Retinal pigment epithelial cell (primary cell): ENCODE measurements around the gene GRID1.
"Not testable (repeated sequence)": the region's sequence is repeated elsewhere in the genome, so short reads cannot be mapped to it uniquely, and the experiment has no call there.

ENCODE experiments used
- DNase-seq: peaks from one replicate; pipeline ENCODE4 v3.0.0-alpha.2; 2010; ENCODE audit warnings: low read depth
- H3K4me3 ChIP-seq: 2 replicates; pipeline ENCODE4 v1.5.1; 2011; ENCODE audit warnings: mild to moderate bottlenecking, low read length, control low read depth, moderate library complexity
- TF ChIP-seq, protein P1 (sequence below): conservative IDR thresholded peaks from 2 replicates; pipeline ENCODE4 v1.5.1; 2011; ENCODE audit warnings: low read depth, low read length, control low read depth, inconsistent platforms

GRID1 gene

DNA sequence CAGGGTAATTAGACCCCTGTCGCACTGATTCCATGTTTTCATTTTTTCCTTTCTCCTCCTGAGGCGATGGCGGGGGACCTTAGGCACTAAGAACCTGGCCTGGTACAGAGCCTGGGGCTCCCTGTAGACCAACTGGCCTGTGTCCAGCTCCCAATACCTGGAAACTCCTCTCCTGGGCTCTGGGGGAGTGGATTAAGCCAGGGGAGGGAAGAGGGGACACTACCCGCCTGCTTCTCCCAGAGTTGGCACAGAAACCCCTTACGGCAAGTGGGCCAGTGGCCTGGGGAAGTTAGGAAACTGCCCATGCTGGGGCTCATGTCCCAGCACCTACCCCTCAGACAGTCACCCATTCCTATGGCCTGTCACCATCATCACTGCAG is 121.6 kb downstream of the GRID1 start:
- no peak overlapping the region for H3K4me3 ChIP-seq
- no peak for DNase-seq
- TF ChIP-seq, protein P1, sequence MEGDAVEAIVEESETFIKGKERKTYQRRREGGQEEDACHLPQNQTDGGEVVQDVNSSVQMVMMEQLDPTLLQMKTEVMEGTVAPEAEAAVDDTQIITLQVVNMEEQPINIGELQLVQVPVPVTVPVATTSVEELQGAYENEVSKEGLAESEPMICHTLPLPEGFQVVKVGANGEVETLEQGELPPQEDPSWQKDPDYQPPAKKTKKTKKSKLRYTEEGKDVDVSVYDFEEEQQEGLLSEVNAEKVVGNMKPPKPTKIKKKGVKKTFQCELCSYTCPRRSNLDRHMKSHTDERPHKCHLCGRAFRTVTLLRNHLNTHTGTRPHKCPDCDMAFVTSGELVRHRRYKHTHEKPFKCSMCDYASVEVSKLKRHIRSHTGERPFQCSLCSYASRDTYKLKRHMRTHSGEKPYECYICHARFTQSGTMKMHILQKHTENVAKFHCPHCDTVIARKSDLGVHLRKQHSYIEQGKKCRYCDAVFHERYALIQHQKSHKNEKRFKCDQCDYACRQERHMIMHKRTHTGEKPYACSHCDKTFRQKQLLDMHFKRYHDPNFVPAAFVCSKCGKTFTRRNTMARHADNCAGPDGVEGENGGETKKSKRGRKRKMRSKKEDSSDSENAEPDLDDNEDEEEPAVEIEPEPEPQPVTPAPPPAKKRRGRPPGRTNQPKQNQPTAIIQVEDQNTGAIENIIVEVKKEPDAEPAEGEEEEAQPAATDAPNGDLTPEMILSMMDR, result no peak

- no peak for DNase-seq
- no peak overlapping the region for H3K4me3 ChIP-seq
- TF ChIP-seq, protein P1, result no peak
Measured at GRCh38 chr10:86244297-86245014, 122.1 kb downstream of the GRID1 start.

GRCh38 chr10:86243651-86244155 is 122.9 kb downstream of the GRID1 start:
- DNase-seq, result no peak

DNA sequence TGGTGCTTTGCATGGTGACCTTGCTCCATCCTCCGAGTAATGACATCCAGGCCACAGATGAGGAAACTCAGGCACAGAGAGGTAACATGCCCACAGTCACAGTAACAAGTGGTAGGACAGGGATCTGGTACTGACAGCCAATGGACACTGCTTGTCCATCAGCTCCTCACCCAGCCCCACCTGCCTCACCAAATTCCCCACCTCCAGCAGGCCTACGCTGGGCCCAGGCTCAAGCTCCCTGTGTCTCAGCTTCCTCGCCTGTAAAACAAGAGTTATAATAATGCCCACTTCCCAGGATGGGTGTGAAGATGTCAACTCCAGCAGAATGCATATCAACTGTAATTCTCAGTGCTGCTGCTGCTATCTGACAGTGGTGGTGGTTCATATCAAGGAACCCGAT is 123.8 kb downstream of the GRID1 start:
- TF ChIP-seq, protein P1, result no peak
- no peak overlapping the region for H3K4me3 ChIP-seq
- no peak for DNase-seq

More at GRCh38 chr10:86243651-86244155, 122.9 kb downstream of the GRID1 start:
- TF ChIP-seq, protein P1, result no peak
- H3K4me3 ChIP-seq, result no peak overlapping the region

GRCh38 chr10:86238089-86238488 is 128.5 kb downstream of the GRID1 start:
- H3K4me3 ChIP-seq, DNase-seq: not testable (repeated sequence)

- no peak overlapping the region for H3K4me3 ChIP-seq
- TF ChIP-seq, protein P1, result no peak
- no peak for DNase-seq
Measured at GRCh38 chr10:86234541-86235270, 131.9 kb downstream of the GRID1 start.

GRCh38 chr10:86234107-86234506 is 132.5 kb downstream of the GRID1 start:
- no peak for DNase-seq
- no peak overlapping the region for H3K4me3 ChIP-seq
- TF ChIP-seq, protein P1, result no peak
